HG03520 (cell line): ENCODE results near the gene DIP2C.
"Not testable (repeated sequence)": the region's sequence is repeated elsewhere in the genome, so short reads cannot be mapped to it uniquely, and the experiment has no call there.

Source experiments
- ATAC-seq: cut with Tn5 transposase; IDR thresholded peaks from one replicate; pipeline ENCODE4 v1.9.1; 2021; ENCODE audit warnings: mild to moderate bottlenecking, moderate library complexity; ENCODE audit not compliant: unreplicated experiment

Gene DIP2C

DNA sequence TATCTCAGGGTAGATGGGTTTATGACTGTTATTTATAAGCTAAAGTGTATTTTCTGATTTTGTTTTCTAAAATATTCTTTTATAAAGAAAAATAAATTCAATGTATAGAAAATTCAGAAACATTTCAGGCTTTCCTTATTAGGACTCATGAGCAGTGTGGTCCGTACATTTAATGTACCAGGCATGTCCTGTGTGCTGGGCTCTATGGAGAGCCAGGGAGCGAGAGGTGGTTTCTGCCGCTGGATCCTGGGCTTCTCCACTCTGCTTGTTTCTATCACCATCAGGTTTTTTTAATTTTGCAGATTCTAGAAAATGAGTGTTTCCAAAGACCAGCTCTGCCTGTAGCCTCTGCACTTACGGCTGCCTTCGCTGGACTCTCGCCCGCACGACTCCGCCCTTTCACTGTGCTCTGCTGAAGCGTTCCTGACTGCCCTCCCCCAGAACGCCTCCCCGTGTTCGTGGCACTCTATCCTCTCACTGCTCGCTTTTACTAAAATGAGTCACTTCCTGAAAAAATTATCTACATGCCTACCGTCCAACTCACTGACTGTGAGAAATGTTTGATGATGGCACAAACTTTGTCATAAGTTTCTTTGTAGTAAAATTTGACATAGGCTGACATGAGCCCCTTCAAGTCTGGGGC, 365.7 kb downstream of the DIP2C start:
- peak; percentile 92 for ATAC-seq

DNA sequence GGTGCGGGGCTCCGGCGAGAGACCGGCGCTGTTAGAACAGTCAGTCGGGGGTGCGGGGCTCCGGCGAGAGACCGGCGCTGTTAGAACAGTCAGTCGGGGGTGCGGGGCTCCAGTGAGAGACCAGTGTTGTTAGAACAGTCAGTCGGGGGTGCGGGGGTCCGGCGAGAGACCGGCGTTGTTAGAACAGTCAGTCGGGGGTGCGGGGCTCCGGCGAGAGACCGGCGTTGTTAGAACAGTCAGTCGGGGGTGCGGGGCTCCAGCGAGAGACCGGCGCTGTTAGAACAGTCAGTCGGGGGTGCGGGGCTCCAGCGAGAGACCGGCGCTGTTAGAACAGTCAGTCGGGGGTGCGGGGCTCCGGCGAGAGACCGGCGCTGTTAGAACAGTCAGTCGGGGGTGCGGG, 366.4 kb downstream of the DIP2C start:
- not testable (repeated sequence) for ATAC-seq

DNA sequence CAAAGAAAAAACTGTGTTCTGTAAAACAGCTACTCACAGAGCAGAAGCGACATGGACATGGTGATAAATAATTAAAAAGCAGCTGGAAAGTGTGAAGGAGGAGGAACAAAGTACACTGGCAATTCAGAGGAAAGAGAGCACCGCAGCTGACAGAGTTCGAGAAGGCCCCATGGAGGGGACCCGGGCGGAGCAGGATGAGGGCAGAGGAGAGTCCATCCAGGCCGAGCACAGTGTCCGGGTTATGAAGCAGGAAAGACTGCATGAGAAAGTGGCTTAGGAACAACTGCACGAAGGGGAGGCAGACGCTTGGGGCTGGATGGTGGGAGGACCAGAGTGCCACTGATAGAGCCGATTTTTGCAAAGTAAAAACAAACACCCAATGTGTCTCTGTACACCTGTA, 368.7 kb downstream of the DIP2C start:
- no peak for ATAC-seq

DNA sequence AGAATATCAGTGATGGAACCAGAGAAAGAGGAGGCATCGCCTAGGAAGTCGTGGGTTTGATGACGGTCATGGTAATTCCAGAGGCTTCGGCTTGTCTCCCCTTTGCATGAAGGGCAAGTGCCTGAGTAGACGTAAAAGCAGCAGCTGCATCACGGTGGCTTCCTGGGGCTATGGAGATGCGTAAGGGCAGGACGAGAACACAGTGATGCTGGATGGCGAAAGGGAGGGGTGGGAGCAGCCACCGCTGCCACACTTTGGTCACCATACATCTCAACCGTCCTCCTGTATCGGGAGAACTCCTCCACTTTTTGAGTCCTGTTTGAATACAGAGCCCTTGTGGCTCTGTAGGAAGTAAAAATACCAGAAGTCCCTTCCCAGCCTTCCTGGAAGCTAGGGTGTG, 371.5 kb downstream of the DIP2C start:
- no peak for ATAC-seq

DNA sequence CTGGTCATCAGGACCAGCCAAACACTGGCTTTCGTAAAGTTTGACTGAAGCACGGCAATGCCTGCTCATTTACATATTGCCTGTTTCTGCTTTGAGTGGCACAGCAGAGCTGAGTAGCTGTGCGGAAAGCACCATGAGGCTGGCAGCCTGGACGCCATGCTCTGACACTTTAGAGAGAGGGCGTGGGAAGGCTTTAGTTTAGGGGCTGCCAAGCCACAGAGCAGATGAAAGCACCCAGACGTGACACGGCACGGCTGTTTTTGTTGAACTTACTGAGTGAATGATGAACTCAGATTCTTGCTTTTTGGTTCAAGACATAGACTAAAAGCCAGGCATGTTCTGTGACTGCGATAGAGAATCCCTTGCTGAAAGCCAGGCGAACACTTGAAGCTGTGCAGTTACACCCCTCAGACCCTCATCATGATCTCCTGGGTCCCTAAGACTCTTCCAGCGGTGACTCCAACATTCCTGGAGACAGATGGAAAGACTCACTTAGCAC, 372.1 kb downstream of the DIP2C start:
- ATAC-seq, result peak; percentile 93

DNA sequence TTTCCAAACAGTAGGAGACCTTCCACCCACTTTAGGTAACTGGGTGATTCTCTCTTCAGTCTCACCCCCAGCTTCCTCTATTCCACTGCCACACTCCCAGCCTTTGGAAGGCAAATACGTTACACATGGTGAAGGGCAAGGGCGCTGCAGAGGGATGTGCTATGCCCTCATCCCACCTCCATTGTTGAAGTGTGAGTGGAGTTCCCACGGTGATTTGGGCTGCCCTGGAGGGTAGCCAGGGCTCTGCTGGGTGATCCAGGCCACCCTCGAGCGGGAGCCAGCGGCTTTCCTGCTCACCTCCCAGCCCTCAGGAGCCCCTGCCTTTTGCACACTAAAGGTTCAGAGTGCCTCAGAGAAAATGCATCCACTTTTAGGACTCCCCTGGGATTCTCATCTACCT, 373.1 kb downstream of the DIP2C start:
- ATAC-seq, result no peak

DNA sequence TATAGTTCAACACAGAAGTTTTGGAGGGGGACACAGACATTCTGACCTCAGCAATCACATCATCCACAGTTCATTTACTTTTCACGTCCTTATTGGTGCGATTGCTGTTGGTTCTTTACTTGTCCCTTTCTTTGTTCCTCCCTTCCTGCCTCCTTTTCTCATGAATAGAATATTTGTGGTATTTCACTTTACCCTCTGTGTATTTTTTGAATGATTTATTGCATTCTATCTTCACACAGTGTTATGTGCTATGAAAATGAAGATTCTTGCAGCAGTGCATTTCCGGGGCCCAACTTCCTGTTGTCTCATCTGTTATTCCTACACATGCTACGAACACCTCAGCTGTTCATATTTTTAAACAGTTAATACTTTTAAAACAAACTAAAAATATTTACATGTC, 374.6 kb downstream of the DIP2C start:
- ATAC-seq, result no peak

DNA sequence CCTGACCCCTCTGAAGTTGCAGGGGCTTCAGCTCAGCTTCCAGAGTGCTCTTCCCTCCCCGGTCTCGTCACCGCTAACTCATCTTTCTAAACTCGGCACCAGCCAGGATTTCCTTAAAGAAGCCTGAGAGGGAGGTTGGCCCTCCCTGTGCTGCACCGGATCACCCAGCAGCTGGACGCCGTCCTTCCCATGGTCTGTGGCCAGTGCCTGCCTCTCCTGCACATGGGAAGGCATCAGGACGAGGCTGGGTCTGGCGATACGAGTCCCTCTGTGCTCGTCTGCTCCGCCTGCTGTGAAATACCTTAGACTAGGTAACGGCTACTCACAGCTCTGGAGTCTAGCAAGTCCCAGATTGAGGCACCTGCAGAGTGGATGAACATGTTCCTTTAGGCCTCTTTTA, 375.1 kb downstream of the DIP2C start:
- no peak for ATAC-seq

DNA sequence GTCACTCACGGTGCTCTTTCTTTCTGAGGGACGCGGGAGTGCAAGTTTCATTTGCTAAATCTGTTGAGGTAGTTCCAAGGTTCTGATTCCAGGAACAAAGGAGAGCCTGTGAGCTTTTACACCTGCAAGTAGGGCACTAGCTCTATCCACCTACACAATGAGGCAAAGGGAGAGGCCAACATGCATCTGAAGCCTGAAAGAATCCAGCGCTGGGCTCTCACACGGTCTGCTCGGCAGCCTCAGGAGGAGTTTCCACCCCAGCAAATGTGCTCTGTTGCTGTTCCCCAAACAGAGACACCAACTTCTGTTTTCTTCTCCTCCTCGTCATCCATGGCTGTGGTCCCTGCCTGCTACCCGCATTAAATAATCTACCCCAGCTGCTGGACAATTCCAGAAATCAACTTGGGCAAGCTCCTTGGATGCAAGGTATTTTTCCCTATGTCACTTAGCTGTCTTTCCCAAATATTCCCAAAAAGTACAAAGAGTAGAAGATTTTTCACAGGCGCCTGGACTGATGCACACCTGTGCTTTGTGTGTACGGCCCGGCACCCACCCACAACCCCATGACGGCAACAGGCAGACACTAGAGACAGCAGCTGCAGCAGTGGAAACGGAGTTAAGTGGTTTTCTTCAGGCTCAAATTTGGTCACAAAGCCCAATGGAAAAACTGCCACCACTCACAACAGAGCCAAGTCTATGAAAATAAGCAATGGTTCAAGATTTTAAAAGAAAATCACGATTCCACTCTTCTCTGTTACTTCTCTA, 377.4 kb downstream of the DIP2C start:
- ATAC-seq, result no peak

DNA sequence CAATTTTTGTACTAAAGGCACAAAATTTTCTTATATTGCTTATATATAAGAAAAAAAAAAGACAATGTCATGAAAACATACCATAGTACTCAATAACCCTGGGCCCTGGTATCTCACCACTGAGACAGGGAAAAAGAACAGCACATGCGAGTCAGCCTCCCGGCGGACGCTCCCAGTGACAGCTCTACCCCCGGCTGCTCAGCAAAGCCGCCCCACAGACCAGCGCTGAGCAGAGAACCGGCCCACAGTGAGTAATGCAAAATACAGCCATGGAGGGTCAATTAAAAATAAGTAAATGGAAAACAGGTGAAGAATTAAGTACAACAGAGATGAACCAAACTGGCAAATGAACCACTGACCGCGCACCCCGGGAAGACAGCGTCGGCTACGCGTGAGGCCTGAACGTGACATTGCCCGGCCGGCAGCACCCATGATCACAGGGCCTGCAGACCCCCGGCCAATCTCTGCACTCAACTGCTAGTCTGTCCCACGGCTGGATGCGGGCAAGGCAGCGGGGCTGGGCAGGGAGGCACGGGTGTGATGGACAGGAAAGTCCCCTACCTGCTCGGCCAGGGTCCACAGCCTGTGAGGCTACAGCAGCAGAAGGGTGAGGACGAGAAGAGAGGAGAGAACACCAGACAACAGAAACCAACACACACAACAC, 378.4 kb downstream of the DIP2C start:
- ATAC-seq, result no peak

DNA sequence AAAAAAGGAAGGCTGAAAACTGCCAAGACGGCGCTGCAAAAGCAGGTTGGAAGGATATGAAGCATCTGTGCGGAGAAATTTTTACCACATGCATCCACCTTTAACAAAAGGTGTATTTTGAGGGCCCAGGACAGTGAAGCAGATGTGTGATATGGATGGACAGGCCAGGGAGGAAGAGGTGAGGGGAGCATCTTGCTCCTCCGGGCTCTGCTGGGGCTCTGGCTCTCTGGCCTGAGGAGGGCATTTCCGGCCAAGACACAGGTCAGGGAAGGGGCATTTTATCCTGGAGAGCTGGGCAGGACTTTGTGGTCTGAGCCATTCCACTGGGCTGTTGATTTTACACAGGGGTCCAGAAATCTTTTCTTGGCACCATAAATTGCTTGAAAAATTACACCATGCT, 379.1 kb downstream of the DIP2C start:
- ATAC-seq, result no peak

DNA sequence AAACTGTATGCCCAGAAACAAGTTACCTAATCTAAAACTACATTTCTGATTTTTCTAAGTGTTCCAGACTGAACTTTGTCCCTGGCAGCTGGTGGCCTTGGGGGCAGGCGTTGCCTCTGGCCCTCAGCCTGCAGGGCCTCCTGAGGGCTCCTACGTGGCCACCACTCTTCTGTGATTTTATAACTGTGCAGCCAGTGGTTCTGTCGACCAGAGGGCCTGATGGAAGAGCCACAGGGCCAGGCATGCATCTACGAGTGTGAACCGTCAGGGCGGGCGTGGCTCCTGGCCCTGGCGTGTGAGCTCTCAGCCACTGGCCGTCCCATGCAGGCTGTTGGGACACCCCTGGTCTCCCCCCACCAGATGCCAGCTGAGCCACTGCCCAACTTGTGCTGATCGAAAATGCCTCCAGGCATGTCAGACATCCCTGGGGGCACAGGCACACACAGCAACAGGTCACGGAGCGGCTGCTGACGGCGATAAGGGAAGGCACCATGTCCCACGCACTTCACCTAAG, 380.8 kb downstream of the DIP2C start:
- ATAC-seq, result no peak

DNA sequence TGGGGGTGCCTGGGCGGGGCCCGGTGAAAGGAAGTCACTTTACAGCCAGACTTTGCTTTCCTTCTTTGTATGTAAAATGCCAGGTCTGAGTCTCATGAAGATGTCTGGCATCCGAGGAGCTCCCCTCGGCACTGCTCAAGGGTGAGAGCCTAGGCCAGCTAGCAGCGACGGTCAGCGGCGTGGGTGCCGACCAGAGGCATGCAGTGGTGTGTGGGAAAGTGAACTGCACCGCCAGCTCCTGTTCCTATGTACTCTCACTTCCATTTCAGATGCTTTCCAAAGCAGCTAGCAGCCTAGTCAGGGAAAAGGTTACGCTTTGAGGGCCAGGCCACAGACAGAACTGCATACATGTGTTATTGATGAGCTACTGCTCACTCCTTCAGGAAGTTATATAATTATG, 381.4 kb downstream of the DIP2C start:
- no peak for ATAC-seq

DNA sequence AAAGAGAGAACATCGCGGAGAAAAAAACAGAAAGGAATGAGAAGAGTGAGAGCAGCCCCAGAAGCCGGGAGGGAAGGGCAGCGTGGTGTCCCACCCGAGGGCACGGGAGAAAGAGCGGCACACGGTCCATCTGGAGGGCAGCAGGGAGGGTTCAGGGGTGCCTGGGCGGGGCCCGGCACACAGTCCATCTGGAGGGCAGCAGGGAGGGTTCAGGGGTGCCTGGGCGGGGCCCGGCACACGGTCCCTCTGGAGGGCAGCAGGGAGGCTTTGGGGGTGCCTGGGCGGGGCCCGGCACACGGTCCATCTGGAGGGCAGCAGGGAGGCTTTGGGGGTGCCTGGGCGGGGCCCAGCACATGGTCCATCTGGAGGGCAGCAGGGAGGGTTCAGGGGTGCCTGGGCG, 381.8 kb downstream of the DIP2C start:
- ATAC-seq, result no peak

DNA sequence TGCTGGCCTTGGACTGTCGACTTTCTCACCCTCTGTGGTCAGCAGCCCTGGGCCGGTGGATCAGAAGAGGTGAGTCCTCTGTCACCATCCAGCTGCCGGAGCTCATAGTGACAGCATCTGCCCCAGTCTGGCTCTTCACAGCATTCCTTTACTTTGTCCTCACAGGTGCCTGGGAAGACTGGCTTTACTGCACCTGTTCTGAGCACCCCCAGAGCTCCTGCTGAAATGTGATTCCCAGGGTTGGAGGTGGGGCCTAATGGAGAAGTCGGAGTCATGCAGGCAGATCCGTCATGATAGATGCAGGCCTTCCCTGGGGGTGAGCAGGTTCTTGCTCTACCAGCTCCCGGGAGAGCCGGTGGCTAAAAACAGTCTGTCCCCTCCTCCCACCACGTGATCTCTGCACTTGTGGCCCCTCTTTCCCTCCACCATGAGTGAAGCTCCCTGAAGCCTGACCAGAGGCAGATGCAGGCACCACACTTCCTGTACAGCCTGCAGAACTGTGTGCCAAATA, 382.7 kb downstream of the DIP2C start:
- no peak for ATAC-seq

DNA sequence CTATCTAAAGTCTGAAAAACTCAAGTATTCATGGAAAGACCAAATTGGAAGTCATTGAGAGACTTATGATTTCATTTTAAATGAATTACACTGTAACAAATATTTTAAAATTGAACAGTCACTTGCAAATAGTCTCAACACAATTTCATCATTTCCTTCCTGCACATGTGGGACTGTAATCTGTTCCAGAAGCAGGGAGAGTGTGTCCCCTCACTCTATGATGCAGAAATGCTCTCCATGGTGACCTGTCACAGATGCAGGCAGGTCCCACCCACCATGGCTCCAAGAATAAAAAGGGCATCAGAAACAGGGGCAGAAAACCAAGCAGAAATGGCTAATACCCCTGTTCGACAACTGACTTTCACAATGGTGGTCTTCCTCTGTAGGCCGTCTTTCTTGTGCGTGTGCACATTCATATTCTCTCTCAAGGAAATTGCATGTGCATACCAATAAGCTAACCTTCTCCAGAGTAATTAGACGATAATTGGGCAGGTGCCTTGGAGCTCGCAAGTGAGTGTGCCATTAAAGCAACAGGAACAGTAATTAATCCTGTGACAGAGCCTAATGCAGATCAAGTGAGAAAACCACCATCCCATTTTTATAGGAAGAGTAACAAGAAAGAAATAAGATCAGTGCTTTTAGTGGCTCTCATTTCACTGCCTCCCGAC, 383.3 kb downstream of the DIP2C start:
- no peak for ATAC-seq

DNA sequence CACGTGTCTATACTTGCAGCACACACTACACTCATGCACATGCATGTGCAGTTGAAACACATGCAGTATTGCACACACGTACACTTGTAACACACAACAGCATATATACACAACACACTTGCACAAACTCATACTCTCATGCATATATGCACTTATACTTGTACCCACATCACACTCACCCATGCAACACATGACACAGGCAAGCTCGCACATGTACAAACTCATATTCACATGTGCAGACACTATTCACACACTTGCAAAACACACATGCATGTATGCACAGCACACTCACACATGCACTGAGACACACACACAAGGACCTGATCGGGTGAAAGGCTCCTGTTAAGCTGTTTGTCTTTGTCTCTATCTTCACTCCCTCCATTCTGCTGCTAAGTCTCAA, 384.4 kb downstream of the DIP2C start:
- ATAC-seq, result no peak

DNA sequence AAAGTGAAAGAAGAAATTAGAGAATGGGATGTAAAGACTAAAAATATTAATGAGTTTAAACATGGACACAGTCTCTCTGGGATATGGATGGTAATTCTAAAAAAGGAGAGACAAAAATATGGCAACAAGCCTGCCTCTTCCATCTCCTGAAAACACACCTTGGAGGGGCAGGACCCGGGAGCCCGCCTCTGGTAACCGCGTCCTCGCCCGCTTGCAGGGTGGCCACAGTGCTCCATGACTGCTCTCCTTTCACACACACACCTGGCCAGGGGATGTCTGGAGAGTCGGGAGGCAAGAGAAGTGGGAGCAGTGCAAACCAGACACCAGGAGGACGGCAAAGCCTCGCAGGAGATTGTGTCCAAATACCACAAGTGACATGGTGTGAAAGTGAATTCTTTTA, 387.9 kb downstream of the DIP2C start:
- no peak for ATAC-seq

DNA sequence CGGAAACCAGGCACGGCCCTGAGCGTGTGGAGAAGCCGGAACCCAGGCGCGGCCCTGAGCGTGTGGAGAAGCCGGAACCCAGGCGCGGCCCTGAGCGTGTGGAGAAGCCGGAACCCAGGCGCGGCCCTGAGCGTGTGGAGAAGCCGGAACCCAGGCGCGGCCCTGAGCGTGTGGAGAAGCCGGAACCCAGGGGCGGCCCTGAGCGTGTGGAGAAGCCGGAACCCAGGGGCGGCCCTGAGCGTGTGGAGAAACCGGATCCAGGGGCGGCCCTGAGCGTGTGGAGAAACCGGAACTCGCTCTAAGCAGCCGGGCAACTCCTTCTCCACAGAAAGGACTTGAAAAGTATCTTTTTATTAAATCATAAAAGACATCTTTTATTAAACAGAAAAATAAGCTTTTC, 388.9 kb downstream of the DIP2C start:
- not testable (repeated sequence) for ATAC-seq

DNA sequence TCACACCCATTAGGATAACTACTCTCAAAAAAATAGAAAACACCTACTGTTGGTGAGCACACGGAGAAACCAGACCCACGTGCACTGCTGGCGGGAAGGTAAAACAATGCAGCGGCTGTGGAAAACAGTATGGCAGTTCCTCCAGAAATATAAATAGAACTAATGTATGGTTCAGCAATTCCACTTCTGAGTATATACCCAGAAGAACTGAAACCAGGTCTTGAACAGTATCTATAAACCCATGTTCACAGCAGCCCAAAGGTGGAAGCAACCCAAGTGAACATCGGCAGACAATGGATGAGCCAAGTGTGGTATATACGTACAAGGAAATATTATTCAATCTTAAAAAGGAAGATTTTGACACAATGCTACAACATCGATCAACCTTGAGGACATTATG, 389.5 kb downstream of the DIP2C start:
- peak; percentile 71 for ATAC-seq

DNA sequence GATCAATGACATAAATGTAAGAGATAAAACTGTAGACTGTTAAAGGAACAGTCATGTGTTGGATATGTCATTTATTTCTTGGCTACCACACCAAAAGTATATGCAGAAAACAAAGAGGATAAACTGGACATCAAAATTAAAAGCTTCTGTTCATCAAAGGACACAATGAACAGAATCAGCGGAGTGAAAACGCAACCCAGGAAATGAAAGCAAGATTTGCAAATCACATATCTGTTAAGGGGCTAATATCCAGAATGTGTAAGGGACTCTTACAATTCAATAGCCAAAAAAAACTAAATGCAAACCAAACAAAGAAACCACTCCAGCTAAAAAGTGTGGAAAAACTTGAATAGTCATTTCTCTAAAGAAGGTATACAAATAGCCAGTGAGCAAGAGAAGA, 390.0 kb downstream of the DIP2C start:
- ATAC-seq, result peak; percentile 28
